ENCODE results near the gene LMLN.
"Not testable (repeated sequence)": the region's sequence is repeated elsewhere in the genome, so short reads cannot be mapped to it uniquely, and the experiment has no call there.

LMLN gene

DNA sequence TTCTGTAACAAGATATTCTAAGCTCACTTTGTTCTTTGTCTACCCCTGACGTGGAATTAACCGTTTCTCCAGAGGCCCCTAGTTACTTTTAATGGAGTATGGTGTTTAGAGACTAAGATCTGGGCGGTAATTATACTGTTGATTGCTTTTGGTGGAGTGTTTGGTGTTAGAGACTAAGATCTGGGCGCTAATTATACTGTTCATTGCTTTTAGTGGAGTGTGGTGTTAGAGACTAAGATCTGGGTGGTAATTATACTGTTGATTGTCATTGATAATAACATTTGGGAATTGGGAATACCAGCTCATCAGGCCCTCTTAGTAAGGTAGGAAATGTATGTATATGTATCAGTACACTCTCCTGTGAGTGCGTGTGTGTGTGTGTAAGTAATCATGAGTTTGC is 66.6 kb downstream of the LMLN start:
- DNase-seq (ENCODE audit: low spot score) = no peak

- DNase-seq (ENCODE audit: low spot score) = no peak
Measured at GRCh38 chr3:198027045-198027798, 67.2 kb downstream of the LMLN start.

GRCh38 chr3:198027799-198028390 is 67.9 kb downstream of the LMLN start:
- no peak for DNase-seq (ENCODE audit: low spot score)

DNA sequence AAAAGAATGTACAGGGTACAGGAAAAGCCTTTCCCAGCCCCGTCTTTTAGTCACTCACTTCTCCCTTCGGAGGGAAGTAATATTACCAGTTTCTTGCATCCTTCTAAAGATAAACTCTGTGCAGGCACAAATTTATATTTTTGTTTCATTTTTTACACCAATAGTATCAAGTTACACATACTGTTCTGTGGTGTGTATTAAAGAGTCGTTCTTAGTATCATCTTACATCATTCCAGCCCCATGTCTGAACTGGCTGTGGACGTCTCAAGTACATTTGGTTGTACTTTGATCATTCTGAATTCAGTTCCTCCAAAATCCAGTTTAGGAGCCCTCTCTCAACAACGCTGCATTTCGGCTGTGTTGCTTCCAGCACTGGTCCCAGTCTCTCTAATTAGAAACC is 68.7 kb downstream of the LMLN start:
- no peak for DNase-seq (ENCODE audit: low spot score)

DNA sequence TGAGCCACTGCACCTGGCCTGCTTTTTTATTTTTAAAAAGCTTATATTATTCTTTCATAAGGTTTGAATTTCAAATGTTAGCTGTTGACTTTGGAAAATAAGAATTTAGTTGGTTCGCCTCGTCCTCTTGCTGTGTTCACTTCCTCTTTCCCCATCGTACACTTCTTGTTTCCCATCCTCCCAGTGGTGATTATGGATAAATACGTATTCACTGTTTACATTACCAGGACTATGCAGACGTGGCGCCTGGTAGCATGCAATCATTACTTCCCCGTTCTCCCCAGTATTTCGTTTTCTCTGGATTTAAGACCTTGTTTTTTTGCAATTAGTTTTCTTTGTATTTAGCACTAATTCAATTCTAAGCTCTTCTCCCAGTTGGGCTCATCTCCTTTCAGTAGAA is 70.1 kb downstream of the LMLN start:
- DNase-seq (ENCODE audit: low spot score) = no peak

- no peak for DNase-seq (ENCODE audit: low spot score)
Measured at GRCh38 chr3:198030726-198031125, 70.7 kb downstream of the LMLN start.

DNA sequence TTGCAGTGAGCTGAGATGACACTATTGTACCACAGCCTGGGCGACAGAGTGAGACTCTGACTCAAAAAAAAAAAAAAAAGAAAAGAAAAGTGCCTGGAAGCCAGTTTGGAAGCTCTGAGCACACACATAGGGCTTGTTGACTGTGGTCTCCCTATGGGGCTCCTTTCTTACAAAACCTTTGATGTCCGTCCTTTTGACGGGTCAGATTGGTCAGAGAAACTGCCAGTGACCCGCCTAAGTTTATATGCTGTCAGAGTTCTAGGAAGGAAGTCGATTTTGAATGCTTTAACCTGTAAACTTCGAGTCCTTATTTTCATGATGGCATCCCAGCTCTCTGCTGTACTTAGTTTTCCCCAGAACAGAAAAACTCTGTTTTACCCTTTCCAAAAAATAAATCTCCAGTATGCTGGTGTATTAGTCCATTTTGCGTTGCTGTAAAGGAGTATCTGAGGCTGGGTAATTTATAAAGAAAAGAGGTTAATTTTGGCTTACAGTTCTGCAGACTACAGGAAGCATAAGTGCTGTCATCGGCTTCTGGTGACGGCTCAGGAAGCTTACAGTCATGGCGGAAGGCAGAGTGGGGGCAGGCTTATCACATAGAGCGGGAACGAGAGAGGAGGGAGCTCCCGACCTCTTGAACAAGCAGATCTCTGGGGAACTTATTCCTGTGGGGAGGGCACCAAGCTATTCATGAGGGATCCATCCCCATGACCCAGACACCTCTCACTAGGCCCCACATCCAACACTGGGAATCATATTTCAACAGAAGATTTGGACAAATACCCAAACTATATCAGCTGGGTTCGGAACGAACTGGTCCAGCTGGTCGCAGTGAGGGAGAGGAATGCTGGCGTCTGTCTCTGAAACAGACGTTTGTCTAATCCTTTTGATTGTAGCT is 72.3 kb downstream of the LMLN start:
- no peak for DNase-seq (ENCODE audit: low spot score)

DNA sequence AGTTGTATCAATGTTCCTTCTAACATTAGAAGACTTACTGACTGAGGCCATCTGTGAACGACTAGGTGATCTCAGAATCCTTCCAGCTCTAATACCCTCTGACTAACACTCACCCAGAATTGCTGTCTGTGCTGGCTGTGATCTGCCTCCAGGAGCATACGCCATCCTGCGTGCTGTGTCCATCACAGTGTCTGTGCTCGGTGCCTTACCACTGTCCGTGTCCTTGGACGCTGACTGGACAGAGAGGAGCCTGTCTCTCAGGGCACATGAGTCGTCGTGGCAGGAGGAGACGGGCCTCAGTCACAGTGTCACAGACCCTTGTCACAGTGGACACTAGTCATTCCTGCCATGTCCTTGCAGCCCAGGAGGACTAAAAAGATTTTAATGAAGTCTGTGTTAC is 83.1 kb downstream of the LMLN start:
- DNase-seq (ENCODE audit: low spot score) = no peak

GRCh38 chr3:198046120-198046857 is 86.3 kb downstream of the LMLN start:
- no peak for DNase-seq (ENCODE audit: low spot score)

DNA sequence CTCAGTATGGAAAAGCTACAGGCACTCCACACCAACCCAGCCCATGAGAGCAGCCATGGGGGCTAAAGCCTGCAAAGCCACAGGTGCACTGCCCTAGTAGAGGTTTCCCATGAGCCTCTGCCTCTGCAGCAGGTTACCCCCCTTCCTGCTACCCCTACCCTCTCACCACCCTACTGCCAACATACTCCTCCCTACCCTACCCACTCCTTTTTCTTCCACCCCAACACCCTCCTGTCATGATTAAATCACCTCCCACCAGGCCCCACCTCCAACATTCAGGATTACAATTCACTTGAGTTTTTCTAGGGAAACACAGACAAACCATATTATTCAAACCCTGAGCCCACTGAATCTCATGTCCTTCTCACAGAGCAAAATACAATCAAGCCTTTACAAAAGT is 88.4 kb downstream of the LMLN start:
- no peak for DNase-seq (ENCODE audit: low spot score)

GRCh38 chr3:198051836-198052235 is 91.8 kb downstream of the LMLN start:
- DNase-seq (ENCODE audit: low spot score) = no peak

GRCh38 chr3:198053462-198053861 is 93.4 kb downstream of the LMLN start:
- not testable (repeated sequence) for DNase-seq (ENCODE audit: low spot score)

DNA sequence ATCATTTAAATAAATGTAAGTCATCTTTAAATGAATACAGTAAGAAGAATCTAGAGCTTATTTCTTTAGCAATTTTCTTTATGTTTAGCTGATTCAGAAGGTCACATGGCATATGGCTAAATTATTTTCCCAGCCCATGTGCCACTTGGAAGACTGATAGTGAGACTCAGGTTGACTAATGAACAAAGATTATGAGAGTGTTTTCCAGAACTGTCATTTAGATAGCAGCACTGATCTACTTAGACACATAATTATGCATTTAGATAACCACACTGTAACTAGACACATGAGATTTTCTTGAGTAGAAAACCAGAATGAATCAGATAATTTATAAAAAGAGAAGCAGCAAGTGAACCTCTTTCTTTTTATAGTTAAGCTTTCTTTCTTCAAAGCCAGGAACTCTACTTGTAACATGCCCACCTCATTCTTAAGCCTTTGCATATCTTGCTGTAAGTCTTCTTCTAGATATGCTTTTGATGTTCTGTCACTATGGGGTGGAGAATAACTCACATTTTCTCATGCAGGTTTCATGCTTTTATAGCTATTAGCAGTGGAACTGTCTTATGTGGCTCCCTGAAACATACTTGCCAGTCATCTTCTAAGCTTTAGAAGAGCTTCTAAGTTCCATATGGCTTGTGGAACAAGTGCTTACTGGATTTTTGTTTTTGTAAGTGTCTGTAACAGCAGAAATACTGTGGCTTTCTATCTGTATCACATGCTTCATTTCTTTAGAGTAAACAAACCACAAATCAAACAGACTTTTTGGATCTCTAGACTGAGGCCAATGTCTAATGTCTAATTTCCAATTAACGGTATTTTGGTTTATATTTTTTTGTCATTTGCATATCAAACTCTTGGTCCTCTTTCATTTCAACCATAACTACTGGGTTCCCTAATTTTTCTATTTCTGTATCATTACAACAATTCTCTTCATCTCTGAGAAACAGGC is 101.4 kb downstream of the LMLN start:
- no peak for DNase-seq (ENCODE audit: low spot score)

DNA sequence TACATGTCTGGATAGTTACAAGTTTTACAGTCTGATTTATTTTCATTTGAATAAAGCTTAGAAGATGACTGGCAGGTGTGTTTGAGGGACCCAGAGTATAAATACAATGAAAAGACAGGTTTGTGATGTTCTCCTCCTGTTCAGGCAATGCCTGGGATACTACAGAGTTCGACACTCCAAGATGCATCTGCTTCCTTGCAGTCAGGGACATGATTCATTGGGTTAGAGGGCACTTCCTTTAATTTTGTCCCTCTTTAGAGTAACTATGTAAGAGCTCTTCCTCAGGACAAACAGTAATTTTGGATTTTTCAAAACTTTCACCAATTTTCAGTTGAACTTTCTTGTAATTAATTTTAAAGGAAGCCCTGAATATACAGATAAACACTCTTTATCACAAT is 102.0 kb downstream of the LMLN start:
- DNase-seq (ENCODE audit: low spot score) = no peak

GRCh38 chr3:198064420-198064819 is 104.4 kb downstream of the LMLN start:
- DNase-seq (ENCODE audit: low spot score) = no peak

DNA sequence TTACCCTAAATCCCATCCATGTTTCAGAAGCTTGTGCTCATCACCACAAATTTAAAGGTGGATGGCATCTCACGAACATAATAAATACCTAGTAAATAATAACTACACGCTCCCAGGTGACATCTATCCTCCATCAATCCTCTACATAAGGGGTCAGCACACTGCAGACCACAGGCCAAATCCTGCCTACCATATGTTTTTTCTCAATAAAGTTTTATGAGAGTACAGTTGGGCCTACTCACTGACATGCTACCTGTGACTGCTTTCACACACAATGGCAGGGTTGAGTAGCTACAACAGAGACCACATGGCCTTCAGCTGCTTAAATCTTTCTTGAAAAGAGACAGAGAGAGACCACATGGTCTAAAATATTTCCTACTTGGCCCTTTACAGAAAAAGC is 105.9 kb downstream of the LMLN start:
- no peak for DNase-seq (ENCODE audit: low spot score)

- no peak for DNase-seq (ENCODE audit: low spot score)
Measured at GRCh38 chr3:198067416-198067815, 107.4 kb downstream of the LMLN start.

DNA sequence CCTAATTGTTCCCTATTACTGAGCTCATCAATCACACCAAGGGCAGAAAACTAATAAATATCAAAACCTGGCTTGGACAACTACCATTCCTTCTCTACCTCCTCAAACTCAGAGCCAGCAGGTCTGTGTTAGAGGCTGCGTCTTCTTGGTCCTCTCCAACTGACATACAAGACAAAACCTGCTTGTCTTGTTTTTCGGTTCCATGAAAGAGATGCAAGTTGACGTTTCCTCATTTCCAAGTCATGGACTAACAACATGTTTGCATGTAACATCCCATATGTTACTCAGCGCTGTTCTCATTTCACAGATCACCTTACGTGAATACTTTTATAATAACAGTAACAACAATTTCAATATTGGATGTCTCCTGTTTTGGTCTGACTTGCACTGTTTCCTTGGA is 110.9 kb downstream of the LMLN start:
- DNase-seq (ENCODE audit: low spot score) = no peak

GRCh38 chr3:198071602-198072287 is 111.7 kb downstream of the LMLN start:
- peak; percentile 96 for DNase-seq (ENCODE audit: low spot score)

DNA sequence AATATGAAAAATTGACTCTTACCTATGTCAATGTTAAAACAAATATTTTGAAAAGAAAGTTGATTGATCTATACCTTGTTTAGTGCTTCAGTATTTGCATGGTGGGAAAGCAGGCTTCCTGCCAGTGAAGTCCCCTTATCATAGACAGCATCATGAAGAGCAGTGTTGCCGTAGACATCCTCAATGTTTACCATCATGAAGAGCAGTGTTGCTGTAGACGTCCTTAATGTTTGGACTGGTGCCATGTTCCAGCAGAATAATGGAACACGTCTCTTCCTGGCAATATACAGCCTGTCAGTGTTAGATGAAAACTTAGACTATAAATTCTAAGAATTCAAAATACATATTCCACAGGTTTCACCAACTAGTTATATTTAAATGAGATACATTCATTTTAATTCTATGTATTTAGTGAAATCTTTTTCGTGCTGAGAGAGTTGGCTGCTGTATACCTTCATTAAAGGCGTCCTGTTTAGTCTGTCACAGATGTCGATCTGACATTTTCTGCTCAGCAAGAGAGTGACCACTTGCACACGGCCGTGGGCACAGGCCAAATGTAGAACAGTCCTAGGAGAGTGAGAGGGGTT is 116.8 kb downstream of the LMLN start:
- DNase-seq (ENCODE audit: low spot score) = no peak
